K562 (cell line): Measurements from ENCODE around the gene CDIPT. TPM values are rescaled to one million over a fixed set of nuclear protein-coding genes. Genes with fewer than 3 reads are reported as not detected.

Experiments used
- ATAC-seq: fragments of 200-7000 bp; cut with Tn5 transposase; 3 replicates; pipeline ENCODE4 v1.9.1; 2020; ENCODE audit warnings: moderate library complexity
- BruUV-seq: library from RNA; stranded (reverse); fragments of 400-500 nt; replicated peaks from 2 replicates; lab custom pipeline; 2021; lab: Mats Ljungman, UMichigan
- CTCF ChIA-PET: fragments of 300-600 bp; formaldehyde crosslinking; extraction: SDS; loops from one replicate; lab custom pipeline; 2021; ENCODE audit warnings: low intra/inter-chr PET ratio; lab: Yijun Ruan, JAX
- POLR2A ChIA-PET: fragments of 300-600, 350-650 bp; sonication (Branson Sonifier 250); formaldehyde crosslinking; extraction: SDS; loops from one replicate; lab custom pipeline; 2021; ENCODE audit warnings: antibody characterized with exemption, inconsistent platforms; lab: Yijun Ruan, JAX
- DNase-seq, 4 experiments: peaks; one replicate each; pipeline versions ENCODE4 v3.0.0 to v3.0.0-alpha.2; 2011 to 2018; ENCODE audit warnings: low spot score in 3 of 4, mixed read lengths in 3 of 4; ENCODE audit errors: extremely low read depth in 1 of 4
- FAIRE-seq: peaks from 2 replicates; lab custom pipeline; 2011; peaks lifted over from hg19 to GRCh38; lab: Jason Lieb, UNC
- H2AFZ ChIP-seq: 2 replicates; pipeline ENCODE4 v1.6.0; 2011; ENCODE audit warnings: low read depth, low read length, control low read depth, inconsistent platforms
- H3K27ac ChIP-seq: fragments of 200-600 bp; 3 replicates; pipeline ENCODE4 v1.8.0; 2011; ENCODE audit warnings: low read depth, mild to moderate bottlenecking, control low read depth, inconsistent platforms, low read length, moderate library complexity, mixed read lengths; ENCODE audit errors: extremely low read depth
- H3K27me3 ChIP-seq, 2 experiments: fragments of 300-600 bp in 1 of 2; 2 replicates in 1 of 2; 3 replicates in 1 of 2; pipeline versions ENCODE4 v1.6.0 to v1.8.0; 2011; ENCODE audit warnings: inconsistent platforms in 2 of 2, low read length in 2 of 2, mild to moderate bottlenecking in 1 of 2, mixed read lengths in 1 of 2, moderate library complexity in 1 of 2; ENCODE audit not compliant: control insufficient read depth in 2 of 2, insufficient read depth in 2 of 2
- H3K36me3 ChIP-seq: fragments of 300-600 bp; 3 replicates; pipeline ENCODE4 v1.8.0; 2011; ENCODE audit warnings: mild to moderate bottlenecking, low read length, inconsistent platforms; ENCODE audit not compliant: control insufficient read depth, insufficient read depth
- H3K4me1 ChIP-seq, 2 experiments: fragments of 200-600 bp in 1 of 2; replicated peaks in 1 of 2; 2 replicates in 1 of 2; 3 replicates in 1 of 2; pipeline versions ENCODE4 v1.5.1 to v1.8.0; 2011; ENCODE audit warnings: inconsistent platforms in 2 of 2, low read length in 2 of 2, mild to moderate bottlenecking in 1 of 2, mixed read lengths in 1 of 2, moderate library complexity in 1 of 2; ENCODE audit not compliant: control insufficient read depth in 2 of 2, insufficient read depth in 2 of 2
- H3K4me2 ChIP-seq: 2 replicates; pipeline ENCODE4 v1.6.1; 2011; ENCODE audit warnings: low read length, control low read depth, inconsistent platforms, mixed read lengths; ENCODE audit not compliant: insufficient read depth
- H3K4me3 ChIP-seq: fragments of 200-600 bp; sonication (generic), shearing (Covaris generic); 2 replicates; pipeline ENCODE4 v1.5.1; 2016; ENCODE audit warnings: control low read depth, inconsistent platforms
- H3K79me2 ChIP-seq: fragments of 200-600 bp; 3 replicates; pipeline ENCODE4 v1.8.0; 2011; ENCODE audit warnings: low read length, inconsistent platforms; ENCODE audit not compliant: control insufficient read depth, insufficient read depth
- H3K9ac ChIP-seq, 2 experiments: 2 replicates each; pipeline versions ENCODE4 v1.6.0 to v1.6.1; 2011; ENCODE audit warnings: low read depth in 2 of 2, low read length in 2 of 2, control low read depth in 1 of 2, inconsistent platforms in 1 of 2, mild to moderate bottlenecking in 1 of 2, mixed read lengths in 1 of 2; ENCODE audit not compliant: insufficient read depth in 1 of 2
- H3K9me1 ChIP-seq: one replicate; pipeline ENCODE4 v1.6.0; 2011; ENCODE audit warnings: inconsistent platforms, mild to moderate bottlenecking, low read length, moderate library complexity; ENCODE audit not compliant: control insufficient read depth, insufficient read depth
- H3K9me3 ChIP-seq: replicated peaks from 2 replicates; pipeline ENCODE4 v1.5.1; 2011; ENCODE audit warnings: low read depth, low read length, inconsistent platforms; ENCODE audit not compliant: control insufficient read depth, insufficient read depth
- H4K20me1 ChIP-seq: replicated peaks from 2 replicates; pipeline ENCODE4 v1.6.1; 2011; ENCODE audit warnings: low read length, inconsistent platforms, mixed read lengths; ENCODE audit not compliant: control insufficient read depth, insufficient read depth
- BCOR ChIP-seq: fragments of 450-650 bp; IDR thresholded peaks from 2 replicates; pipeline ENCODE4 v1.6.1; 2016
- C11orf30 ChIP-seq: fragments of 450-650 bp; IDR thresholded peaks from 2 replicates; pipeline ENCODE4 v1.6.1; 2016; ENCODE audit warnings: low read depth, mild to moderate bottlenecking
- KDM1A ChIP-seq, 2 experiments: fragments of 450-650 bp; IDR thresholded peaks; 2 replicates each; pipeline ENCODE4 v1.6.1; 2016; ENCODE audit warnings: mild to moderate bottlenecking in 2 of 2
- NUFIP1 ChIP-seq: fragments of 450-650 bp; IDR thresholded peaks from 2 replicates; pipeline ENCODE4 v1.6.1; 2018; ENCODE audit not compliant: partially characterized antibody
- PHF8 ChIP-seq: fragments of 200-600 bp; sonication (generic); IDR thresholded peaks from 2 replicates; pipeline ENCODE4 v1.6.1; 2012; ENCODE audit warnings: mixed run types, mild to moderate bottlenecking, inconsistent platforms, low read length, moderate library complexity, borderline replicate concordance
- RBM25 ChIP-seq: fragments of 200-400 bp; formaldehyde crosslinking; IDR thresholded peaks from 2 replicates; pipeline ENCODE4 v1.6.1; 2018; ENCODE audit warnings: low read length, low read depth, moderate library complexity; ENCODE audit not compliant: severe bottlenecking
- RBM34 ChIP-seq: fragments of 200-400 bp; formaldehyde crosslinking; IDR thresholded peaks from 2 replicates; pipeline ENCODE4 v1.6.1; 2018; ENCODE audit warnings: low read length, borderline replicate concordance; ENCODE audit not compliant: insufficient read depth
- SMAD1 ChIP-seq: fragments of 150-350 bp; IDR thresholded peaks from 2 replicates; pipeline ENCODE4 v1.6.1; 2014; ENCODE audit warnings: low read length, low read depth; ENCODE audit not compliant: partially characterized antibody
- SMARCA4 ChIP-seq: fragments of 450-650 bp; IDR thresholded peaks from 2 replicates; pipeline ENCODE4 v1.6.1; 2016
- U2AF1 ChIP-seq: fragments of 200-400 bp; formaldehyde crosslinking; optimal IDR thresholded peaks from 2 replicates; pipeline ENCODE3; 2017; ENCODE audit warnings: mild to moderate bottlenecking, low read depth, low read length, moderate library complexity
- ZSCAN32 ChIP-seq: fragments of 450-650 bp; formaldehyde crosslinking; IDR thresholded peaks from 2 replicates; pipeline ENCODE4 v1.4.0; 2020; ENCODE audit warnings: mild to moderate bottlenecking, moderate library complexity
- WGBS: fragments of 100-300 bp; shearing (Covaris generic); methylation state at CpG from one replicate; pipeline ENCODE4 v1.1.6; 2016; ENCODE audit warnings: low coverage, mixed read lengths; ENCODE audit not compliant: insufficient coverage; ENCODE audit errors: missing lambda C conversion rate; 5-methylcytosine and 5-hydroxymethylcytosine counted together
- in situ Hi-C: fragments of 300-500 bp; cut with MboI; formaldehyde crosslinking; loops from 4 replicates; pipeline ENCODE4 v1.15.0; 2018; ENCODE audit warnings: inconsistent platforms, mixed read lengths
- intact Hi-C: fragments of 100-400 bp; cut with micrococcal nuclease; formaldehyde crosslinking; loops from 2 replicates; pipeline ENCODE4 v1.14.2; 2022
- polyA plus RNA-seq, 8 experiments: library from polyadenylated mRNA; depleted of rRNA in 4 of 8; stranded (reverse) in 5 of 8; unstranded in 3 of 8; fragments of >200 nt; fragmentation: Nextera tagmentation in 2 of 8; fragmentation: Illumina TruSeq in 1 of 8; extraction: Ambion mirVana in 2 of 8; extraction: Trizol in 1 of 8; gene quantifications; 2 replicates each; pipeline versions ENCODE4 v1.2.1 to v1.2.3, GENCODE V29; 2011 to 2014; ENCODE audit warnings: inconsistent platforms in 1 of 8, missing spikeins in 1 of 8
- total RNA-seq, 7 experiments: library from RNA; depleted of rRNA in 6 of 7; stranded (reverse); fragments of >200 nt in 6 of 7; fragmentation: Illumina TruSeq in 2 of 7; extraction: Trizol in 2 of 7; gene quantifications; 2 replicates each; pipeline versions ENCODE4 v1.2.1 to v1.2.3, GENCODE V29; 2011 to 2021; ENCODE audit warnings: low replicate concordance in 1 of 7
- TF ChIP-seq, protein P1 (sequence below), 2 experiments: fragments of 450-650 bp; formaldehyde crosslinking in 1 of 2; IDR thresholded peaks; 2 replicates each; pipeline versions ENCODE4 v1.4.0 to v1.6.1; 2014 to 2020; ENCODE audit warnings: mild to moderate bottlenecking in 2 of 2, borderline replicate concordance in 1 of 2, low read depth in 1 of 2

The CDIPT gene
- total and polyA plus RNA-seq, 9 of the 15 experiments (the other 6 are each of a cell fraction or from before 2014, with no cell fraction given) = 1.3 to 37.0 (median 23.0) TPM

DNA sequence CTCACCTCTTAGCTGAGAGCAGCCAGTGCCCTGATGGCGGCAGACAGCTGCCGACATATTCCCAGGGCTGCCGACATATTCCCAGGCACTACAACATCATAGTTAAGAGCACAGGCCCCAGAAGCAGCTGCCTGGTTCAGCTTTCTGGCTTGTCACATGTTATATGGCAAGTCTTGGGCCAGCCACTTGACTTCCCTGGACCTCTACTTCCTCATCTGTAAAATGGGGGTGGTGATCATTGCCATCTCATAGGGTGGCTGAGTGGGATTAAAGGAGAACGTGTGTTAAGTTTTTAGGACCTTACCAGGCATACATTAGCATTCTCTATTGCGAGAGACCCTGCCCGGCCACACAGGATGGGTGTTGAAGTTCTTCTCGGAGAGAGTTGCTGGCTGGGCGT lies 19.1 kb downstream of the CDIPT start:
- ATAC-seq = no peak
- POLR2A ChIA-PET = interaction anchor here (2.2 kb wide), 1 partner anchor 14 kb away, joined by 8 read pairs; no protein-coding TSS in a partner anchor

More for the DNA sequence above, 19.1 kb downstream of the CDIPT start:
- no peak overlapping the region for H3K4me3 ChIP-seq
- peaks cover 0 to 38% of the 10 kb centered on the region in 2 experiments; a peak in 2 of 5 replicates for H3K4me1 ChIP-seq
- WGBS = 65% methylated on average over 8 of the region's 8 CpGs
- H4K20me1 ChIP-seq = no peaks in the 10 kb centered on the region
- intact Hi-C loops (no loop called here), in situ Hi-C loops (no loop called here)
- no peak overlapping the region for H3K27ac ChIP-seq
- TF ChIP-seq ZSCAN32 (CRISPR knock-in tag) (no peak), PHF8 (no peak), U2AF1 (no peak), SMARCA4 (no peak), RBM34 (no peak), C11orf30 (no peak), SMAD1 (no peak), NUFIP1 (no peak), RBM25 (peak; percentile 77), BCOR (peak; percentile 55), KDM1A (IDR thresholded peaks at IDR 0.05) (peak in 1 of 2 experiments; percentile 13; a peak in 1 of 4 replicates)
- TF ChIP-seq, protein P1, sequence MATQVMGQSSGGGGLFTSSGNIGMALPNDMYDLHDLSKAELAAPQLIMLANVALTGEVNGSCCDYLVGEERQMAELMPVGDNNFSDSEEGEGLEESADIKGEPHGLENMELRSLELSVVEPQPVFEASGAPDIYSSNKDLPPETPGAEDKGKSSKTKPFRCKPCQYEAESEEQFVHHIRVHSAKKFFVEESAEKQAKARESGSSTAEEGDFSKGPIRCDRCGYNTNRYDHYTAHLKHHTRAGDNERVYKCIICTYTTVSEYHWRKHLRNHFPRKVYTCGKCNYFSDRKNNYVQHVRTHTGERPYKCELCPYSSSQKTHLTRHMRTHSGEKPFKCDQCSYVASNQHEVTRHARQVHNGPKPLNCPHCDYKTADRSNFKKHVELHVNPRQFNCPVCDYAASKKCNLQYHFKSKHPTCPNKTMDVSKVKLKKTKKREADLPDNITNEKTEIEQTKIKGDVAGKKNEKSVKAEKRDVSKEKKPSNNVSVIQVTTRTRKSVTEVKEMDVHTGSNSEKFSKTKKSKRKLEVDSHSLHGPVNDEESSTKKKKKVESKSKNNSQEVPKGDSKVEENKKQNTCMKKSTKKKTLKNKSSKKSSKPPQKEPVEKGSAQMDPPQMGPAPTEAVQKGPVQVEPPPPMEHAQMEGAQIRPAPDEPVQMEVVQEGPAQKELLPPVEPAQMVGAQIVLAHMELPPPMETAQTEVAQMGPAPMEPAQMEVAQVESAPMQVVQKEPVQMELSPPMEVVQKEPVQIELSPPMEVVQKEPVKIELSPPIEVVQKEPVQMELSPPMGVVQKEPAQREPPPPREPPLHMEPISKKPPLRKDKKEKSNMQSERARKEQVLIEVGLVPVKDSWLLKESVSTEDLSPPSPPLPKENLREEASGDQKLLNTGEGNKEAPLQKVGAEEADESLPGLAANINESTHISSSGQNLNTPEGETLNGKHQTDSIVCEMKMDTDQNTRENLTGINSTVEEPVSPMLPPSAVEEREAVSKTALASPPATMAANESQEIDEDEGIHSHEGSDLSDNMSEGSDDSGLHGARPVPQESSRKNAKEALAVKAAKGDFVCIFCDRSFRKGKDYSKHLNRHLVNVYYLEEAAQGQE (IDR thresholded peaks at IDR 0.05; ENCODE audit: borderline replicate concordance) = no peak
- TF ChIP-seq, protein P1 (CRISPR knock-in tag; IDR thresholded peaks at IDR 0.05; ENCODE audit: low read depth) = no peak
- DNase-seq (no peak), FAIRE-seq (no peak)
- no peak overlapping the region for H2AFZ ChIP-seq
- H3K79me2 ChIP-seq = no peaks in the 10 kb centered on the region
- no peaks in the 10 kb centered on the region for H3K9me3 ChIP-seq
- 0 out of 5 replicates have a peak, but pooled peaks cover 0 to 4% of the 10 kb centered on the region in 2 experiments for H3K27me3 ChIP-seq
- CTCF ChIA-PET = no interaction called here
- BruUV-seq = no TSS peak
- H3K4me2 ChIP-seq = no peak overlapping the region
- H3K9me1 ChIP-seq = no peaks in the 10 kb centered on the region
- H3K9ac ChIP-seq = no peak overlapping the region
- H3K36me3 ChIP-seq = no peaks in the 10 kb centered on the region
